OCI-LY3 (cell line): ENCODE results near the gene HHATL.

Experiments
- CTCF ChIP-seq: fragments of 200-600, 300-600 bp; sonication (generic); IDR thresholded peaks from 2 replicates; pipeline ENCODE4 v1.5.1; 2014; ENCODE audit warnings: antibody characterized with exemption, low read length, low read depth
- EZH2phosphoT487 ChIP-seq: fragments of 200-600 bp; shearing (Covaris generic); IDR thresholded peaks from 2 replicates; pipeline ENCODE4 v1.6.1; 2018; ENCODE audit warnings: antibody characterized with exemption, mixed run types, low read depth

GRCh38 chr3:42733501-42734262, 31.1 kb upstream of the HHATL start:
- TF ChIP-seq CTCF = no peak
- TF ChIP-seq EZH2phosphoT487 = no peak
